Astrocyte of the cerebellum (primary cell): ENCODE measurements around the gene KXD1.
A peak's percentile ranks its signal among the peaks of the same experiment; 100 is the strongest.

Source experiments
- DNase-seq: peaks from one replicate; pipeline ENCODE4 v3.0.0-alpha.2; 2011; ENCODE audit warnings: low read depth
- H3K4me3 ChIP-seq: 2 replicates; pipeline ENCODE4 v1.5.1; 2011; ENCODE audit warnings: mild to moderate bottlenecking, low read depth, low read length, moderate library complexity
- CTCF ChIP-seq: IDR thresholded peaks from 2 replicates; pipeline ENCODE4 v1.5.1; 2012; ENCODE audit warnings: low read length, low read depth, moderate library complexity, mild to moderate bottlenecking; ENCODE audit errors: missing control alignments
- in situ Hi-C: cut with HindIII; loops from 2 replicates; pipeline ENCODE4 v1.10.0; 2017; ENCODE audit warnings: low sequenced_read_pairs

The KXD1 gene

GRCh38 chr19:18557411-18558201 lies at the start of gene KXD1:
Gene KXD1 (plus strand): TSS chr19:18557870. CDS start chr19:18562057, 4,187 bp downstream.
- peak within 1 kb of the TSS; percentile 83 for H3K4me3 ChIP-seq
- in situ Hi-C loops, result no loop called here
- DNase-seq, result peak; percentile 96
- TF ChIP-seq CTCF, result no peak

GRCh38 chr19:18508585-18508984 lies 49.1 kb upstream of the KXD1 start:
- TF ChIP-seq CTCF, result no peak
- DNase-seq, result no peak
- in situ Hi-C loops, result no loop called here
- H3K4me3 ChIP-seq, result no peak overlapping the region

- no peak for TF ChIP-seq CTCF
- in situ Hi-C loops, result no loop called here
- DNase-seq, result no peak
- no peak overlapping the region for H3K4me3 ChIP-seq
Observed at GRCh38 chr19:18510216-18510615, 47.5 kb upstream of the KXD1 start.

GRCh38 chr19:18513868-18514267 lies 43.8 kb upstream of the KXD1 start:
- TF ChIP-seq CTCF, result no peak
- H3K4me3 ChIP-seq, result no peak overlapping the region
- no peak for DNase-seq
- in situ Hi-C loops, result no loop called here

GRCh38 chr19:18514800-18515682 lies 42.6 kb upstream of the KXD1 start:
- in situ Hi-C loops, result no loop called here
- DNase-seq, result no peak
- no peak overlapping the region for H3K4me3 ChIP-seq
- TF ChIP-seq CTCF, result no peak

- no peak for TF ChIP-seq CTCF
- DNase-seq, result no peak
- no peak overlapping the region for H3K4me3 ChIP-seq
- in situ Hi-C loops, result no loop called here
Observed at GRCh38 chr19:18515959-18516358, 41.7 kb upstream of the KXD1 start.
